Measurements from ENCODE around the gene PPP1R9A.

The PPP1R9A gene

GRCh38 chr7:94980418-94981142 is 73.2 kb downstream of the PPP1R9A start:
- Histone ChIP-seq H4K20me1 (ENCODE audit: control insufficient read depth, insufficient read depth, low read depth, low read length) (no peaks in the 10 kb centered on the region), H3K9me3 (ENCODE audit: control insufficient read depth, insufficient read depth, low read length) (no peaks in the 10 kb centered on the region), H3K4me2 (ENCODE audit: low read length) (no peak overlapping the region), H3K4me1 (ENCODE audit: control insufficient read depth, low read length) (no peaks in the 10 kb centered on the region), H3K4me3 (ENCODE audit: low read length) (no peak overlapping the region), H3K9me2 (replicated peaks; ENCODE audit: control insufficient read depth, low read length) (no peaks in the 10 kb centered on the region), H3K27me3 (ENCODE audit: control insufficient read depth, low read length) (no peaks in the 10 kb centered on the region), H3F3A (ENCODE audit: control insufficient read depth, insufficient read depth) (no peaks in the 10 kb centered on the region), H3K27ac (ENCODE audit: low read depth, low read length) (no peak overlapping the region), H3K79me2 (ENCODE audit: control insufficient read depth, low read length) (no peaks in the 10 kb centered on the region), H3K36me3 (ENCODE audit: control insufficient read depth, low read length) (no peaks in the 10 kb centered on the region)
- no peak for TF ChIP-seq CTCF (IDR thresholded peaks at IDR 0.05; ENCODE audit: low read depth, low read length, poor library complexity, severe bottlenecking)
- TF ChIP-seq EZH2phosphoT487 (IDR thresholded peaks at IDR 0.05; ENCODE audit: borderline replicate concordance, low read length), result no peak

- TF ChIP-seq CTCF (IDR thresholded peaks at IDR 0.05; ENCODE audit: low read depth, low read length, poor library complexity, severe bottlenecking) (no peak), EZH2phosphoT487 (IDR thresholded peaks at IDR 0.05; ENCODE audit: borderline replicate concordance, low read length) (no peak)
- Histone ChIP-seq H3K79me2 (ENCODE audit: control insufficient read depth, low read length) (no peaks in the 10 kb centered on the region), H3K4me3 (ENCODE audit: low read length) (no peak overlapping the region), H3K27me3 (ENCODE audit: control insufficient read depth, low read length) (no peaks in the 10 kb centered on the region), H3K4me2 (ENCODE audit: low read length) (no peak overlapping the region), H3K36me3 (ENCODE audit: control insufficient read depth, low read length) (no peaks in the 10 kb centered on the region), H3K9me3 (ENCODE audit: control insufficient read depth, insufficient read depth, low read length) (no peaks in the 10 kb centered on the region), H3K4me1 (ENCODE audit: control insufficient read depth, low read length) (no peaks in the 10 kb centered on the region), H3F3A (ENCODE audit: control insufficient read depth, insufficient read depth) (no peaks in the 10 kb centered on the region), H4K20me1 (ENCODE audit: control insufficient read depth, insufficient read depth, low read depth, low read length) (no peaks in the 10 kb centered on the region), H3K27ac (ENCODE audit: low read depth, low read length) (no peak overlapping the region), H3K9me2 (replicated peaks; ENCODE audit: control insufficient read depth, low read length) (no peaks in the 10 kb centered on the region)
These were observed 88.5 kb downstream of the PPP1R9A start for GRCh38 chr7:94995921-94996320.

- Histone ChIP-seq H3K4me1 (ENCODE audit: control insufficient read depth, low read length) (no peaks in the 10 kb centered on the region), H3K27ac (ENCODE audit: low read depth, low read length) (no peak overlapping the region), H3K79me2 (ENCODE audit: control insufficient read depth, low read length) (no peaks in the 10 kb centered on the region), H3K4me3 (ENCODE audit: low read length) (no peak overlapping the region), H3K9me3 (ENCODE audit: control insufficient read depth, insufficient read depth, low read length) (no peaks in the 10 kb centered on the region), H3K9me2 (replicated peaks; ENCODE audit: control insufficient read depth, low read length) (no peaks in the 10 kb centered on the region), H3K4me2 (ENCODE audit: low read length) (no peak overlapping the region), H3F3A (ENCODE audit: control insufficient read depth, insufficient read depth) (no peaks in the 10 kb centered on the region), H3K27me3 (ENCODE audit: control insufficient read depth, low read length) (no peaks in the 10 kb centered on the region), H4K20me1 (ENCODE audit: control insufficient read depth, insufficient read depth, low read depth, low read length) (no peaks in the 10 kb centered on the region), H3K36me3 (ENCODE audit: control insufficient read depth, low read length) (no peaks in the 10 kb centered on the region)
- TF ChIP-seq CTCF (IDR thresholded peaks at IDR 0.05; ENCODE audit: low read depth, low read length, poor library complexity, severe bottlenecking) (no peak), EZH2phosphoT487 (IDR thresholded peaks at IDR 0.05; ENCODE audit: borderline replicate concordance, low read length) (no peak)
These were observed 89.0 kb downstream of the PPP1R9A start for GRCh38 chr7:94996369-94996768.

All from DOHH2 (cell line).